HG02970 (cell line): ENCODE data around the gene TAAR9.
A peak's percentile ranks its signal among the peaks of the same experiment; 100 is the strongest.
"Not testable (repeated sequence)": the region's sequence is repeated elsewhere in the genome, so short reads cannot be mapped to it uniquely, and the experiment has no call there.

ENCODE experiments used
- ATAC-seq: cut with Tn5 transposase; IDR thresholded peaks from one replicate; pipeline ENCODE4 v1.9.1; 2021; ENCODE audit warnings: mild to moderate bottlenecking, moderate library complexity, moderate number of reproducible peaks; ENCODE audit not compliant: unreplicated experiment, low FRiP score

Gene TAAR9

GRCh38 chr6:132513831-132514545 is 24.1 kb upstream of the TAAR9 start:
- ATAC-seq, result no peak

DNA sequence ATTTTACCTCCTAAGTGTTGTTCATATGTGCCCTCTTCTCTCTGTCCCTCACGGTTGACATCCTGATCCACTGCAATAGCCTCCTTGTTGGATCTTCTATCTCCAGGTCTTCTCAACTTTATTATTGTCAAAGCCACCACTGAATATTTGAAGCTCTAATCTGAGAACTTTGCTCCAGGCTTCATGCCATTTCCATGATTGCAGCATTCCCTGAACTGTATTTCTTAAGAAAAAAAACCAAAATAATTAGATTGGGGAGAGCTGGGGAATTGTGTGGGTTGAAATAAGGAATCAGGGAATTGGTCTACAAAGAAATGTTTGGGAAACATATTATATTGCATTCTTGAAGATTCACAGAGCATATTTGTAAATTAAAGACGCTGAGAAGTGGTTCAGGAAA is 22.7 kb upstream of the TAAR9 start:
- no peak for ATAC-seq

DNA sequence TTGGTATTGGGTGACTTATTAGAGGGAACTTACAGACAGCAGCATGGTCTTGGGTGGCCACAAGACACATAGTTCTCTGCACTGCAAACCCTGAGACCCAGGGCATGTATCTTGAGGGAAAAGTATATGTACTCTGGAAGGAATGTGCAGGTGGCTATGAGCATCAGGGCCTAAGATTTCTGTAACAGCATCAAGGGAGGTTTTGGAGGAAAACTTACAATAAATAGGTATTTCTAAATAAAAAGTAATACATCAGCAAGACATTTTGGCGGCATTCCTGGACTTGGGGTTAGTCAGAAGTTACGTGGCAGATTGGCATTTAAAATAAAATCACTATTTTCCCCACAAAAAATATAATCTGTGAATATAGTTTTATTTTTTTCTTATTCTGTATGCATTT is 17.1 kb upstream of the TAAR9 start:
- no peak for ATAC-seq

DNA sequence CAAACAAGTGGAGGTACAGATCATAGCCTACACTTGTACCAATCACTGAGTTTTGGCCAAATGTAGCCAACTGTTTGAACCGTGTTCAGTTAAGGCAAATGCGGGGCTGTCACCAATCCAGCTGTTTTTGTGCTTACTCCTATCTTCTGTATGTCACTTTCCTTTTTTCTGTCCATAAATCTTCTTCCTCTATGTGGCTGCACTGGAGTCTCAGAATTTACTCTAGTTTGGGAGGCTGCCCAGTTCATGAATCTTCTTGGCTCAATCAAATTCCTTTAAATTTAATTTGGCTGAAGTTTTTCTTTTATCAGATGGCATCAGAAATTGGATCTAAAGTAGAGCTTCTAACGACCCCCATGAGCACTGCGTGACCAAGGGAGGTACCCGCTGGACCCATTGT is 13.4 kb upstream of the TAAR9 start:
- no peak for ATAC-seq

DNA sequence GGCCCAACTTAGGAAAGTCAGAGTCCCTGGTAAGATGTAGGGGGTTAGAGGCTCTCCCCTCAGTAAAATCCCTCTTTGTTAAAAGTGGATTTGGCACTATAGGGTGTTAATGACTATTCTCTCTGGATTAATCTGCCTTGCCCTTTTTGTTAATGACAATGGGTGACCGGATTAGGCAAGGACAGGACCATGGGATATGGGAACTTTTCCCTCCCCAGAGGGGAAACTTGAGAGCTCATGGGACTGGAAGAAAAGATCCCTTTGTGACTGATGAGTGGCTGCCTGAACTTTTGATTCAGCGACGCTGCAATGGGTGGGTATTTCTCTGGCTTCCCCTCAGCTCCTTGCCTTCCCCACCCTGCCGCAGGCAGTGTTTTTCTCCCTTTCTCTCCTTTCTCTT is 12.2 kb upstream of the TAAR9 start:
- ATAC-seq, result no peak

DNA sequence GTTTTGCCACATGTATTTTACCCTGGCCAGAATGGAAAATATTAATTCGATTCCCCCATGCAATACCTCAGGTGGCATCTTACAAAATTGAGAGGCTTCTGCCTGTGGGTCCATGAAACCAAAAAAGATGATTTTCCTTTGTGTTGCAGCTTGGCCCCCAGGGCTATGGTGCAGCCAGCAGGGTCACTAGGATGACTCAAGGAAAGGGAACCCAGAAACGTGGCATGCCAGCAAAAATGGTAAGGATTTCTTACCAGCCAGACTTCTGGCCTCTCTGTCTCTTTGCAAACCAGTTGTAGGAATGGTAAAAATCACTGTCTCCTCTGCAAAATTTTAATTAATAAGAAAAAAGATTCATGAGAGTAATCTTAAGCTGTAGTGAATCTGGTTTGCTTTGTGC is 11.6 kb upstream of the TAAR9 start:
- ATAC-seq, result no peak

DNA sequence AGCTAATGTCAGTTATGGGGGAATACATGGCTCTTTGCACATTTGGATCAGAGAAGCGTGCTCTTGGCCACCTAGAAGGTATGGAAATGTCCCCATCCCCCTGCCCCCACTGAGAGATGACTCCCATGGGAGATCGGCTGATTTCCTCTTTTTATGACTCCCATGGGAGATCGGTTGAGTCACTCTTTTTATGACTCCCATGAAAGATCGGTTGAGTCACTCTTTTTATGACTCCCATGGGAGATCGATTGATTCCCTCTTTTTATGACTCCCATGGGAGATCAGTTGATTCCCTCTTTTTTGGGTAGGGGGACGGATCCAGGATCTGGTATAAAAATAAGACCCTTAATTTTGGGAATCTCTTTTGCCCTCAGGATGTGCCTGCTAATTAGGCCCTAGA is 10.3 kb upstream of the TAAR9 start:
- no peak for ATAC-seq

DNA sequence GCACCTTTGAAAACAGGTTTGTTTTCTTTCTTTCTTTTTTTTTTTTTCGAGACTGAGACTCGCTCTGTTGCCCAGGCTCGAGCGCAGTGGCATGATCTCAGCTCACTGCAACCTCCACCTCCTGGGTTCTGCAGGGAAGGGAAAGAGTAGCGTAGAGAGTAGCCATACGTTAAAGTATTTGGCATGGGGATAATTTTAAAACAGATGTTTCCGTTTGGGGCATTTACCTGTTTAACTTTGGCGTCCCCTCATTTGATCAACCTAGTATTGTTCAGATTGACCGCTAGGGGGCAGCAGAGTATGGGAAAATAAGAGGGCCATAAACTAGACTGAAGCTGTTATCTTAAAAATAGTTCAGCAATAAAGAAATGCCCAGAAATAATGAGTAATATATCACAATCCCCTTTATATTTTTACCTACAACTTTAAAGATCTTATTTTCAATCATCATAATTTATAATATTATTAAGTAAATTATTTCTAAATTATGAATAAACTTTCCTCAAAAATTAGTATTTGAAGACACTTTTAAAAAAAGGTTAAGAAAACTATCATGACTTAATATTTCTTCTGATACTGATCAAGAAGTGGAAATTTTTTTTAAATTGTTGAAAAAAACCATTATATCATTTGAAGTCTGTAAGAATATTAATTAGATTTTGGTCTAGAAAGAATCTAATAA is 7.6 kb upstream of the TAAR9 start:
- peak; percentile 76 for ATAC-seq

- not testable (repeated sequence) for ATAC-seq
Observed at GRCh38 chr6:132534546-132534945, 3.5 kb upstream of the TAAR9 start.

DNA sequence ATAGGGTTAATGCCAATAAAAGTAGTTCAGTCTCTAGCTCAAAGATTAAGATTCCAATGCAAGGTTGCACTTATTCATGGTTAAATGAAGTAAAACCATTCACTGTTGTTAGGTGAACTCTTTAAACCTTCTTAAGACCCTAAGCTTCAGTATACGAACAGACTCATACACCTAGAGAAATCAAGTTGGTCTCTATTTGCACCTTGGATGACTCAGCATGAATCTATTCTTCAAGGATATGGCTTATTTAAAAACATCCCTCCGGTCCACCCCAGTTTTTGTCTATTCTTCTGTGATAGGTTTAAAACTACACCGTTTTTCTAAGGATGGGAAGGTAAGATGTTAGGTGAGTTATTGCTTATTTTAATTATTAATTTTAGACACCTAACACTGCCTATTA is 932 bp upstream of the TAAR9 start:
- no peak for ATAC-seq

DNA sequence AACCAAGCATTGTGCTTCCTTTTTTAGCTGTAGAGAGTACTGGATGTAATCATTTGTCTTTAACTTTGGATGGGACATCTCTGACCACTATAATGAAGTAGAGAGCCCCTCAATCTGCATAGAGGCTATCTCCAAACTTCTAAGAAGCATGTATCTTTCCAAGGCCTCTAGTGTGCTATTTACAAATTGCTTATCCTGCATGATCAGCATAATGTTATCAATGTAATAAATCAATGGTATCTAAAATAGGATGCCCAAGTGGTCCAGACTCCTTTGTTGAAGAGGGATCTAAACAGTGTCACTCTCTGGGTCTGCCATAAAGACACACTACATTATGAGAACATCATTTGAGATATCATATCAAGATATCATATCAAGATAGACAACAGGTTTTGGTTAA is 6.7 kb downstream of the TAAR9 start:
- no peak for ATAC-seq

DNA sequence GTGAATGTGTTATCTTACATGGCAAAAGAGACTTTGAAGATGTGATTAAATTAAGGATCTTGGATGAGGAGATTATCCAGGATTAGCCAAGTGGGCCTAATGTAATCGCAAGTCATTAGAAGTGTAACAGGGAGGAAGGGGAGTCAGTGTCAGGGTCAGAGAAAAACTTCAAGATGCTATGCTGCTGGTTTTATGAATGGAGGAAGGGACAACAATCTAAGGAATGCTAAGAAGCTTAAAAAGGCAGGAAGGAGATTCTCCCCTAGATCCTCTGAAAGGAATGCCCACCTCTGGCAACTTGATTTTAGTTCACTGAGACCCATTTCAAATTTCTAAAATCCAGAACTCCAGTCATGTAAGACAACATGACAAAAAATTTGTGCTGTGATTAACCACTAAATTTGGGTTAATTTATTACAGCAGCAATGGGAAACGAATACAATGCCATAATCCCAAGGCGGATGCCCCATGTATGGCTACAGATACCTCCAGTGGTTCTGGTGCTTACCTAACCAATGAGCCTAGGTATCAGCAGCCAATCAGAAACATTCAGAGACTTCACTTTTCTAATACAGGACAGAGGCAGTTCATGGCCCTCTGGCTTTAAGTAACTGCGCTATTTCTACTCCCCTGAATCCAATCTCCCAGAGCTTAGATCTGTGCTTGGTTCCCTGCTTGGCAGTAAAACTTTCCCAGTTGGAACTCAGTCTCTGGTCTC is 10.8 kb downstream of the TAAR9 start:
- ATAC-seq, result no peak

DNA sequence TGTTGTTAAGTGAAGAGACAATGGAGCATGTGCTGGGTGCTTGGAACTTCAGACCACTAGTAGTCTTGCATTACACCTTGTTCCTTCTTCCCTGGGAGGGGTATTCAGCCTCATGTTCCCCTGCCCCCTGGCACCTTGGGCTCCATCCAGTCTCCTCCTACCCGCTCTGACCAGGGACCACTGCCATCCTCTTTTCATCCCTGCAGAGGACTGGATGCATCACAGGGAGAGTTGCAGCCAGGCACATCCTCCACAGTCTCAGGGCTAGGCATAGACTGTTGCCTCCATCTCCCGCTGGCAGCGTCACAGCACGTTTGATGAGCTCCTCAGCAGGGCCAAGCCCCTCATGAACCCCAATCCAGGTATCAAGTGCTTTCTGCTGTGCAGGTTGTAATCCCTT is 13.1 kb downstream of the TAAR9 start:
- ATAC-seq, result no peak

DNA sequence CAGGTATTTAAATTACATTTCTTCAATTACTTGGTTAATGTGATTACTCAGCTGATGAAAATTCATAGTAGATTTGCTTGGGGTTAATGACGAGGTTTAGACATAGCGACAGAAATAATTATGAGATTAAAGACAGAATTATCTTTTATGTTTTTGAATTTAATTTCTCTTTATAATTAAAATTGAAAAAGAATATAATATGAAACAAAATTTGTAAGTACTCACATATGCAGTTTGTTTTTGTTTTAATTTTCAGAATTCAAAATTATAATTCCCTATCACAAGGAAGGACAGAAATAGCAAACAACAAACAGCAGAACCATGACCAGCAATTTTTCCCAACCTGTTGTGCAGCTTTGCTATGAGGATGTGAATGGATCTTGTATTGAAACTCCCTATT is 14.3 kb downstream of the TAAR9 start, which contains the start of gene TAAR8:
TSS of gene TAAR8 (plus strand) at position 301 of the 400 bp plus-strand sequence. CDS start at position 322, 21 bp downstream.
- ATAC-seq, result no peak

DNA sequence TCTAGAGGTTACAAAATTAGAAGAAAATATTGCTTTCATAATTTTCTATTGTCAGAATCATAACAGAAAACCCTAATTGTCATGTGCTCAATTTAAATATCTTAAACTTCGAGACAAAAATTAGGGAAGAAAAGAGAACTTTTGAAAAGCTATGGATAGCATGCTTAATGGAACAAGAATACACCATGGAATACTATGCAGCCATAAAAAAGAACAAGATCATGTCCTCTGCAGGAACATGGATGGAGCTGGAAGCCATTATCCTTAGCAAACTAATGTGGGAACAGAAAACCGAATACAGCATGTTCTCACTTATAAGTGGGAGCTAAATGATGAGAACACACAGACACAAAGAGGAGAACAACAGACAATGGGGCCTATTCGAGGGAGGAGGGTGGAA is 22.0 kb downstream of the TAAR9 start:
- ATAC-seq, result not testable (repeated sequence)

DNA sequence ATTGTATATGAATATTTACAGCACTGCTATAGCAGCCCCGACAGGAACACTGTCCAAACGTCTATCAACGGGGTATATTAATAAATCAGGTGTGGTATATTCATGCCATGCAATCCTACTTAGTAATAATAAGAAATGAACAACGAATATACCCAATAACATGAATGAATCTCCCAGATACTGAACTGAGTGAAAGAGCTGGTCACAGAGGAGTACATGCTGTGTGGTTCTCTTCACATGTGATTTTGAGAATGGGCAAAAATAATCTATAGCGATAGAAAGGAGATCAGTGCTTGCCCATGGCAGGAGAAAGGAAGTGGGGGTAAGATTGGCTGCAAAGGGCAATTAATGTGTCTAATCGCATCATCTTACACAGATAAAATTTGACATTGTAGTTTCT is 28.3 kb downstream of the TAAR9 start:
- no peak for ATAC-seq

- ATAC-seq, result no peak
Observed at GRCh38 chr6:132567566-132567965, 29.5 kb downstream of the TAAR9 start.

GRCh38 chr6:132568611-132569010 is 30.5 kb downstream of the TAAR9 start:
- ATAC-seq, result no peak

DNA sequence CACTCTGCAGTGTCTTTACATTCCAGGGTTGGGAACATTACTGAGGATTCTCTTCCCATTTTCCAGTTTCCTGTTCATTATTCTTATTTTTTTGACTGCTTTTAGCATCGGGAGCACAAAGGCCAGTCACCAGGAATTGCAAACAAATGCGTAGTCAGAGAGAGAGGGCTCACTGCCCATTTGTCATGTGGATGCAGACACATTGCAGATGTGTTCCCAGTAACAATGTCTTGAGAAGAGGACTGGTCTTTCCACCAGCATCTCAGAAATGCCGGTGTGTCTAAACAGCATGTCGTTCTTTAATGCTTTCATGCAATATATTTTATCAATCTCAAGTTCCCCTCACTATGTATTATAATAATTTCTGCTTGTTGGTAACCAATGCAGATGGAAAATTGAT is 31.1 kb downstream of the TAAR9 start:
- ATAC-seq, result no peak

GRCh38 chr6:132570221-132570777 is 32.2 kb downstream of the TAAR9 start, which contains the start of gene TAAR6:
TSS of gene TAAR6 (plus strand) at chr6:132570322. CDS start at chr6:132570322, 0 bp downstream.
- no peak for ATAC-seq

DNA sequence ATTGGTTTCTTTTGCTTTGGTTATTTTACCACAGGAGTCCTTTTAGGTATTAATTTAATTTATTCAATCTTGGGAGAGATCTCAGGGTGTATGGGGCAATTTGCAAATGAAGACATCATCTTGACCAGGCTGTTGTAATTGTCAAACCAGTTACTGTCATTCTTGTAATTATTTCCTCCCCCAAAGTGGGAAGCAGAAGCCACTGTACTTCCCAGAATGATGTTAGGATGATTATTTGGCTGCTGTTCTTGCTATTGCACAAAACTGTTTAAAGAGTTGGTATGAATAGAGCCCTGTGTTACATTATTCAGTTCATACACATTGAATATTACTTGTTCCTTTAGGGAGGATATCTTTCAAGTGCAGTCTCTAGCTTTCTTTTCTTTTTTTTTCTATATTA is 33.7 kb downstream of the TAAR9 start:
- no peak for ATAC-seq
